ENCODE results near the gene CLMP.

DNA sequence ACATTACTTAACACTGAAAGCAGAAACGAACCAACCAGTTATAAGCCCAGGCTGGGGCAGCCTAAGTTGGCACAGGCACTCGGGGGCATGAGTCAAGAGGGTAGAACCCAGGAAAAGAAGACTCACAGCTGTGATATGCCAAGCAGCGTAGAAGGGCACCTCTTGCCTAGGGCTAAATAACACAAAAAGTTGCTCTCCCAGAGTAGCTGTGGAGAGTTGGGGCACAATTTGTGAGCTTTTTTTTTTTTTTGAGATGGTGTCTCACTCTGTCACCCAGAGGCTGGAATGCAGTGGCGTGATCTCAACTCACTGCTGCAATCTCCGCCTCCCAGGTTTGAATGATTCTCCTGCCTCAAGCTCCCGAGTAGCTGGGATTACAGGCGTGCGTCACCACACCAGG lies 8.8 kb downstream of the CLMP start:
- TF ChIP-seq CTCF (conservative IDR thresholded peaks at IDR 0.05), result no peak
- no peak for TF ChIP-seq EZH2 (IDR thresholded peaks at IDR 0.05; ENCODE audit: low read depth)
